ACC112 (cell line): ENCODE results near the gene RNASEH2B.

ENCODE experiments used
- H2AFZ ChIP-seq: fragments of 200-600 bp; sonication (generic); one replicate; pipeline ENCODE4 v1.6.0; 2017; ENCODE audit warnings: antibody characterized with exemption, low read length; ENCODE audit not compliant: unreplicated experiment
- H3K27ac ChIP-seq: fragments of 200-600 bp; sonication (generic); 2 replicates; pipeline ENCODE4 v1.5.1; 2014; ENCODE audit warnings: low read depth, mild to moderate bottlenecking, antibody characterized with exemption, low read length, moderate library complexity
- H3K27me3 ChIP-seq: fragments of 200-600 bp; sonication (generic); 2 replicates; pipeline ENCODE4 v1.6.1; 2014; ENCODE audit warnings: mild to moderate bottlenecking, antibody characterized with exemption, low read length, moderate library complexity, mixed read lengths; ENCODE audit not compliant: insufficient read depth
- H3K36me3 ChIP-seq: fragments of 200-600 bp; sonication (generic); 2 replicates; pipeline ENCODE4 v1.6.1; 2016; ENCODE audit warnings: mild to moderate bottlenecking, antibody characterized with exemption, low read length, moderate library complexity, mixed read lengths; ENCODE audit not compliant: insufficient read depth
- H3K4me1 ChIP-seq: fragments of 200-600 bp; sonication (generic); one replicate; pipeline ENCODE4 v1.6.1; 2016; ENCODE audit warnings: low read length, mixed read lengths; ENCODE audit not compliant: insufficient read depth, unreplicated experiment, control insufficient read depth
- H3K4me3 ChIP-seq: fragments of 200-600 bp; sonication (generic); 2 replicates; pipeline ENCODE4 v1.5.1; 2014; ENCODE audit warnings: mild to moderate bottlenecking, low read depth, low read length
- H3K79me2 ChIP-seq: fragments of 200-600 bp; sonication (generic); one replicate; pipeline ENCODE4 v1.6.0; 2016; ENCODE audit warnings: low read length; ENCODE audit not compliant: control insufficient read depth, unreplicated experiment, insufficient read depth

RNASEH2B gene

DNA sequence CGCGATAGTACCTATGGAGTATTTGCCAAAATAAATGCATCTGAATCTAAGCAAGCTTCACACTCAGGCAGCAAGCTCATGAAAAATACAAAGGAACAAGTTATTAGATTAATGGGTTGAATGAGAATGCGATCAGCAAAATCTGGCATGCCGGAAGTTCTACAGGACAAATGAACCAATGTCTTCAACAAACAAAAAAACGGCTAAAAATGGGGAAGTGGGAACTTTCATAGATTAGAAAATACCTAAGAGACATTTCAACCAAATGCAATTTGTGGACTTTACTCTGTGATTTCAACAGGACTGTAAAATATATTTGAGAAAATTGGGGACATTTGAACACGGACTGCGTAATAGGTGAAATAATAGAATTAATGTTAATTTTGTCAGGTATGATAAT lies 22.4 kb upstream of the RNASEH2B start:
- Histone ChIP-seq H3K27ac (no peak overlapping the region), H2AFZ (no peak overlapping the region), H3K79me2 (no peaks in the 10 kb centered on the region), H3K4me3 (no peak overlapping the region), H3K27me3 (peaks cover 23% of the 10 kb centered on the region; the same call in 1 of the 2 replicates), H3K36me3 (no peaks in the 10 kb centered on the region), H3K4me1 (no peaks in the 10 kb centered on the region)

DNA sequence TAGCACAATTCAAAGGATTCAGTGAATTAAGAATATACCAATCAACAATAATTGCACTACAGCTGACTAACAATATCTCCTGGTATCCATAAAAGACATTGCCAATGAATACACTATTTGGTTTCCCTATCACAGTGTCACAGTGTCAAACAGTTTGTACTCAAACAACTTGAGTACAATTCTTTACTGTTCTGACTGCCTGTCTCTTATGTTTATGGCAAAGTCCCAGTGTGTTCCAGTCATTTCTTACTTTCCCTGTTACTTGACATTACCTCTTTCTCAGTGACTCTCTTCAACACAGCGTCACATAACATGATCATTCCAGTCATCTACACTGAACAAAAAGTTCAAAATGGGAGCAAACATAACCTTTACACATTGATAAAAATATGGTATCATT lies 21.2 kb upstream of the RNASEH2B start:
- Histone ChIP-seq H2AFZ (no peak overlapping the region), H3K4me1 (no peaks in the 10 kb centered on the region)

DNA sequence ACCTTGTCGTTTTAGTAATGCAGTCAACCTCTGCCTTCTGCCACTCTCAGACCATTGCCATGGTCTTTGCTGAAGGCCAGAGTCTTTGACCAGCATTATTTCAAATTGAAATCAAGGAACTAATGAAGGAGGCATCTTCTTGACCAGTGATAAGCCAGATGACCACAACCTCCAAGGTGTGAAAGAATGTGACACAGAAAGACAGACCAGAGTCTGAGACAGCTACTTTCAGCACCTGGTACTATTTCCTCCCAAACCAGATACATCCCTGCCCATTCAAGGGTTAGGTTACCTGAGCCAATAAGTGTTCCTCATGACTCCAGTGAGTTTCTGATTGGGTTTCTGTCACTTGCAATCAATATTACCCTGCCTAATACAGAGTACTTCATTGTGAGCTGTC lies 20.3 kb upstream of the RNASEH2B start:
- no peak overlapping the region for H3K27ac ChIP-seq
- peaks cover 23% of the 10 kb centered on the region; the same call in 1 of the 2 replicates for H3K27me3 ChIP-seq

More for the DNA sequence above, 21.2 kb upstream of the RNASEH2B start:
- H3K27me3 ChIP-seq: peaks cover 23% of the 10 kb centered on the region; the same call in 1 of the 2 replicates
- no peaks in the 10 kb centered on the region for H3K79me2 ChIP-seq
- no peak overlapping the region for H3K4me3 ChIP-seq
- H3K27ac ChIP-seq: no peak overlapping the region
- H3K36me3 ChIP-seq: no peaks in the 10 kb centered on the region

DNA sequence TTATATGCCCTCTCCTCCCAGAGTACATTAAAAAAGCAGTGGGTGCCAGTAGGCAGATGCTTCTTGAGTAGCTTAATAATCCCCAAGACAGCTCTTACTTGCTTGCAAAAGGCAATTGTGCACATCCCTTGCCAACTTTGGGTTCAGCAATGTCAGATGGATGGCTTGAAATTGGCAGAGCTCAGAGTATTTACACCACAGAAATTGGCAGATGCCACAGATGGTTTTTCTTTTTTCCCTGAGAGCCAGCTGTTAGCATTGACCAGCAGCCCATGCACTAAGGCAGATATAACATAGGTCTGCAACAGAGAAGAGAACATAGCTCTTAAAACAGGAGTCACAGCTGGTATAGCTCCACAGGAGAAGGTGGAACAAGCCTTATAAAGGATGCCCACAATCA lies 18.4 kb upstream of the RNASEH2B start:
- Histone ChIP-seq H3K36me3 (no peaks in the 10 kb centered on the region), H2AFZ (no peak overlapping the region), H3K27me3 (peaks cover 15% of the 10 kb centered on the region; the same call in 1 of the 2 replicates), H3K79me2 (no peaks in the 10 kb centered on the region), H3K27ac (no peak overlapping the region), H3K4me3 (no peak overlapping the region), H3K4me1 (peaks cover 4% of the 10 kb centered on the region)

More for the DNA sequence above, 20.3 kb upstream of the RNASEH2B start:
- peaks cover 4% of the 10 kb centered on the region for H3K4me1 ChIP-seq
- H3K36me3 ChIP-seq: no peaks in the 10 kb centered on the region
- H3K79me2 ChIP-seq: no peaks in the 10 kb centered on the region
- no peak overlapping the region for H2AFZ ChIP-seq
- H3K4me3 ChIP-seq: no peak overlapping the region

DNA sequence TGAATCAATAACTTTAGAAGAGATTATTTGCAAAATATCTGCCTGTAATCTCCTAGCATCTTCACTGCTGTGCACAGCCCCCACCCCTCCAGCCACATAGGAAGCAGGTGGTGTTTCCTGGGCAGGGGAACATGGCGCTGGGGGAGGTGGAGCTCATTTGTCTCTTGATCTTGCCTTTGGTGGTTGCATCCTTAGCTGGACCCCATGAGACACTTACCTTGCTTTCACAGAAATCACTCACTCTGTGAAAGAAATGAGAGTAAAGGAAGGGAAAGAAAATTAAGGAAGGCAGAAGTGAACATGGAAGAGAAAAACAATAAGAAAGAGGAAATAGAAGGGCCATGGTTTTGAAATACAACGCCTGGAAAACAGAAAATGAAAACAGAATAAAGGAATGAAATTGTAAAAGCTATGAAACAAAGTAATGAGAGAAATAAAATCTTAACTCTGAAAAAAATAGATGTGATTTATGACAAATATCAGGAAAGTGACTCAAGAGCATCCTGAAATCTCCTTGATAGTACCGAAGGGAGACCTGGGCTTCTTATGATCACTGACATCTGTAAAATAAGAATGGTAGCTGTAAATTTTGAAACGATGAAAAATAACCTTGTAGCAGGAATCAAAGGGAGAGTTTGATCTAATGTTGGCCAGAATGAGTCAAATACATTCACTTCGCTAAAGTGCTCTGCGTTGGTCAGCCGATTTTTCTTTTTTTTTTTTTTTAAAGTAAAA lies 17.2 kb upstream of the RNASEH2B start:
- peaks cover 15% of the 10 kb centered on the region; the same call in 1 of the 2 replicates for H3K27me3 ChIP-seq
- no peak overlapping the region for H3K4me3 ChIP-seq
- H2AFZ ChIP-seq: no peak overlapping the region
- peaks cover 4% of the 10 kb centered on the region for H3K4me1 ChIP-seq
- no peaks in the 10 kb centered on the region for H3K79me2 ChIP-seq
- H3K27ac ChIP-seq: no peak overlapping the region
- H3K36me3 ChIP-seq: no peaks in the 10 kb centered on the region

DNA sequence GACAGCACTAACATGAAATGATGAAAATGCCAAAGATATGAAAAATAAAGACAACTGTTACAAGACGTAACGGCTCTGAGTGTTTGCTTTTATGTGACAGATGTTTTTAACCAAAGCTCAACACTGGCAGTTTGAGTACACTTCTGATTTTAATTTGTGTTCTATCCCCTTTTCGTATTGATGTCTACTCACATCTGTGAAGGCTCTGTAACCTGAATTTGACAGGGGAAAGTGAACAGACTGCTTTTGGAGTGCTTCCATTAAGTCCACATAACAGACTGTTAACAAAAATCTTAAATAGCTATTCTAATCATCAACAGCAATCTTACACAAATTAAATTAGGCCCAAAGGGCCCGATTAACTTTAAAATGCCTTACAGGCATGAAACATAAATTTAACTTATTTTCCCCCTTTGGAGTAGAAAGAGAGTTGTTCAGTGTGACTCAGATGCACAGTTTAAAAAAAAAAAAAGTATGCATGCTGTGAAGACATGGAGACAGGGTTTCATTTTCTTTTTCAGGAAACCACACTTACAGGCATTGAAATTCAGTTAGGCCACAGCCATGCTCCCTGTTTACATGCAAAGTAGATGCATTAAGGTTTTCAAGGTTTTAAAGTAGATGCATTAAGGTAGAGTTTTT lies 16.3 kb upstream of the RNASEH2B start:
- H3K27ac ChIP-seq: no peak overlapping the region
- H3K4me3 ChIP-seq: no peak overlapping the region
- H2AFZ ChIP-seq: peak overlapping the region; percentile 15
- H3K27me3 ChIP-seq: peaks cover 12% of the 10 kb centered on the region; the same call in 1 of the 2 replicates
- H3K4me1 ChIP-seq: peaks cover 4% of the 10 kb centered on the region
- H3K79me2 ChIP-seq: no peaks in the 10 kb centered on the region
- H3K36me3 ChIP-seq: no peaks in the 10 kb centered on the region

DNA sequence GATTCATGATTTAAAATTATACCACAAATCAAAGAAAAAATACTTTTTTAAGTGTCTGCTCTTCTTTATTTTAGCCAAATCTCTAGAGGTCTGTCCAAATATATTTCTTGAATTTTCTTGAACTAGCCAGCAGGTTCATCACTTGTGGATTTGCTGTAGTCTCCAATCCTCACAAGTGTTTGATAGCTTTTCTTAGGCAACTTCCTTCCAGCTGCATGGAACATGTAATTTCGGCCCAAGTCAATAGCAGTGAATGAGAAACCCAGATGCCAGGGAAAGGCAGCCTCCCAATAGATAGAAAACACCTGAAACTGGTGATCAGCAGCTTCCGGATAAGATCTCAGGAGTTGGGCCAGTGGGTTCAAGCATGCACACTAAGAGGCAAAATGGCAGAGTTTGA lies 15.6 kb upstream of the RNASEH2B start:
- H3K27me3 ChIP-seq: peaks cover 10% of the 10 kb centered on the region; the same call in 1 of the 2 replicates
- H3K4me1 ChIP-seq: peaks cover 4% of the 10 kb centered on the region
- H3K36me3 ChIP-seq: no peaks in the 10 kb centered on the region
- no peak overlapping the region for H3K27ac ChIP-seq
- H2AFZ ChIP-seq: no peak overlapping the region
- no peak overlapping the region for H3K4me3 ChIP-seq
- no peaks in the 10 kb centered on the region for H3K79me2 ChIP-seq

DNA sequence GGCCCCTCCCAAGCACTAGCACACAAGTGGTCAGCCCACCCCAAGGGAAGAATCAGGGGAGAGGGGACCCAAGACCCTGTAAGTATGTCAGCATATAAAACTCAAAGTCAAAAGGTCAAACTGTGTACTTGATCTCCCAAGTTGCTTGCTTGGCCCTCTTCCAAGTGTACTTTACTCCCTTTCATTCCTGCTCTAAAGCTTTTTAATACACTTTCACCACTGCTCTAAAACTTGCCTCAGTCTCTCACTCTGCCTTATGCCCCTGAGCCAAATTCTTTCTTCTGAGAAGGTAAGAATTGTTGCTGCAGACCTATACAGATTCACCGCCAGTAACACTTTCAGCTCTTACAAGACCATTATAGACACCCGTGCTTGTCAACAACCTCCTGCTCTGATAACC lies 15.1 kb upstream of the RNASEH2B start:
- Histone ChIP-seq H3K36me3 (no peaks in the 10 kb centered on the region), H3K4me1 (peaks cover 4% of the 10 kb centered on the region), H2AFZ (no peak overlapping the region), H3K79me2 (no peaks in the 10 kb centered on the region), H3K27me3 (peaks cover 5% of the 10 kb centered on the region; the same call in 1 of the 2 replicates), H3K4me3 (no peak overlapping the region), H3K27ac (no peak overlapping the region)

DNA sequence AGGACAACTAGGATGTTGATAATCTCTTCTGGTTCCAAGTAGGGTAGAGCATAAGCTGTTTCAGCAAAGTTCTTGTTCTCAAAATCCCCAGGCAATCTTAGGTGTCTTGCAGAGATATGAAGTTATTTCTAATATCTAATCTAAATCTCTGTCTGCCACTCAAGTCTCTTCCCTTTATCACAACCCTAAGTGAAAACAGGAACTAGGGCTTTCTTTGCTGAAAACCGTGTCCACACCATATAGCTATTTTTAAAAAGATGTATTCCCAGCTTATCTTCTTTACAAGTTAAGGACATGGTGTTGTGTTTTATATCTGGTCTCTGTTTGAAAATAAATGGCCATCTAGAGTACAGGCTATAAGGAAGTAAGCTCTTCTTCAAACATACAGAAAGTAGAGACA lies 11.3 kb upstream of the RNASEH2B start:
- no peak overlapping the region for H3K4me3 ChIP-seq
- no peak overlapping the region for H3K27ac ChIP-seq
- H2AFZ ChIP-seq: no peak overlapping the region
- no peaks in the 10 kb centered on the region for H3K27me3 ChIP-seq
- no peaks in the 10 kb centered on the region for H3K79me2 ChIP-seq
- no peaks in the 10 kb centered on the region for H3K36me3 ChIP-seq
- peaks cover 4% of the 10 kb centered on the region for H3K4me1 ChIP-seq

DNA sequence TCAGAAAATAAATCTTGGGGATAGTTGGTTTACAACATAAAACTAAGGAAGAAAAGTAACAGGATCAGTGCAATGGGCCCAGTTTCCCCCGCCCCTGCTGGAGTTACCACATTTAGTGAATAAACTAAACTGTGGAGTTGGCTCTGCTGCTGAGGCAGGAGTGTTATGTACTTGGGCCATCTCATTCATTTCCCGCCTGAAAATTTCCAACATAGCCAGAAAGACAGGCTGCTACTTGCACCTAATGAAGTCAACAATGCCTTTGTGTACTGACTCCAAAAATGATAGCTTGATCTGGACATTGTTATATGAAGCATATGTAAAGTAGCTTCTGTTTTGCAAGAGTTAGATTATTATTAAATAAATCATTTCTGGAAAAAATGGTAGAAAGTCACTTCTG lies 7.9 kb upstream of the RNASEH2B start:
- no peak overlapping the region for H3K4me3 ChIP-seq
- no peaks in the 10 kb centered on the region for H3K36me3 ChIP-seq
- H2AFZ ChIP-seq: no peak overlapping the region
- H3K79me2 ChIP-seq: no peaks in the 10 kb centered on the region
- no peak overlapping the region for H3K27ac ChIP-seq
- H3K4me1 ChIP-seq: no peaks in the 10 kb centered on the region
- H3K27me3 ChIP-seq: no peaks in the 10 kb centered on the region

DNA sequence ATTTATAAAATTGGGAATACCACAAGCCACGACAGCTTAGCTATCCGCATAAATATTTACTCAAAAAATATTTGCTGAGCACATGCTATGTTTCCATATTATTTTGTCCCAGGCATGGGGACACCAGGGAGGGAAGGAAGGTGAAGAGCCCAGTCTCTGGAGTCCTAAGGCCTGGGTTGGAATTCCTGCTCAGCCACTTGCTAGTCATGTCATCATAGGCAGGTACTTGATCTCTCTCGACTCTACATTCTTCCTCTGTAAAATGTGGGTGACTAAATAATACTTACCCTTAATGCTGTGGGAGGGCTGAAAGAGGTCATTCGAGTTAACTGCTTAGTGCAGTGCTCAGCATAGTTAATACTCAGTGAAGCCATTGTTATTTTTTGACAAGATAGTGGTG lies 4.3 kb upstream of the RNASEH2B start:
- Histone ChIP-seq H3K27ac (no peak overlapping the region), H3K27me3 (no peaks in the 10 kb centered on the region), H3K36me3 (no peaks in the 10 kb centered on the region), H3K79me2 (peaks cover 2% of the 10 kb centered on the region), H3K4me3 (no peak overlapping the region), H3K4me1 (no peaks in the 10 kb centered on the region), H2AFZ (no peak overlapping the region)
